Endothelial cell (in vitro differentiated cells): ENCODE data around the gene SMPDL3B. TPM values are rescaled to one million over a fixed set of nuclear protein-coding genes. Genes with fewer than 3 reads are reported as not detected.

Experiments
- DNase-seq: peaks from one replicate; pipeline ENCODE4 v3.0.0; 2021; ENCODE audit warnings: low spot score
- H3K27ac Mint-ChIP-seq: one replicate; pipeline ENCODE4 v1.8.0; 2021; ENCODE audit warnings: mixed read lengths, inconsistent platforms; ENCODE audit not compliant: unreplicated experiment
- H3K27me3 Mint-ChIP-seq: one replicate; pipeline ENCODE4 v1.8.0; 2021; ENCODE audit warnings: mild to moderate bottlenecking, moderate library complexity, mixed read lengths, inconsistent platforms; ENCODE audit not compliant: unreplicated experiment
- H3K36me3 Mint-ChIP-seq: one replicate; pipeline ENCODE4 v1.8.0; 2021; ENCODE audit warnings: mild to moderate bottlenecking, low read depth, mixed read lengths, inconsistent platforms; ENCODE audit not compliant: unreplicated experiment
- H3K4me1 Mint-ChIP-seq: one replicate; pipeline ENCODE4 v1.8.0; 2021; ENCODE audit warnings: mild to moderate bottlenecking, mixed read lengths, inconsistent platforms; ENCODE audit not compliant: unreplicated experiment
- H3K4me3 Mint-ChIP-seq: one replicate; pipeline ENCODE4 v1.8.0; 2021; ENCODE audit warnings: mild to moderate bottlenecking, mixed read lengths, inconsistent platforms; ENCODE audit not compliant: unreplicated experiment
- H3K9me3 Mint-ChIP-seq: one replicate; pipeline ENCODE4 v1.8.0; 2021; ENCODE audit warnings: mixed read lengths, inconsistent platforms; ENCODE audit not compliant: unreplicated experiment
- CTCF ChIP-seq: fragments of 200-600 bp; sonication (generic); IDR thresholded peaks from one replicate; pipeline ENCODE4 v1.5.0; 2021; ENCODE audit warnings: antibody characterized with exemption; ENCODE audit not compliant: unreplicated experiment
- total RNA-seq: library from RNA; stranded (reverse); fragmentation: NEBNext Ultra II Directional; extraction: Animal tissue kit (Norgen Biotek cat#: 25700); gene quantifications from one replicate; pipeline ENCODE4 v1.2.1, GENCODE V29; 2021; ENCODE audit not compliant: unreplicated experiment

Gene SMPDL3B
- total RNA-seq, 1 donor from 2014 or later, result 3.3 TPM

- no peak overlapping the region for H3K4me3 Mint-ChIP-seq
These were observed 37.3 kb downstream of the SMPDL3B start for GRCh38 chr1:27972141-27972540.

GRCh38 chr1:27973771-27974416 is 39.1 kb downstream of the SMPDL3B start:
- no peaks in the 10 kb centered on the region for H3K27me3 Mint-ChIP-seq
- no peak for DNase-seq
- H3K4me3 Mint-ChIP-seq, result no peak overlapping the region
- H3K36me3 Mint-ChIP-seq, result peaks cover 4% of the 10 kb centered on the region
- no peaks in the 10 kb centered on the region for H3K4me1 Mint-ChIP-seq
- H3K27ac Mint-ChIP-seq, result peak overlapping the region; percentile 24
- no peaks in the 10 kb centered on the region for H3K9me3 Mint-ChIP-seq
- no peak for TF ChIP-seq CTCF

More at GRCh38 chr1:27972141-27972540, 37.3 kb downstream of the SMPDL3B start:
- no peaks in the 10 kb centered on the region for H3K27me3 Mint-ChIP-seq
- no peak for TF ChIP-seq CTCF
- H3K36me3 Mint-ChIP-seq, result peaks cover 19% of the 10 kb centered on the region
- H3K9me3 Mint-ChIP-seq, result no peaks in the 10 kb centered on the region
- no peak overlapping the region for H3K27ac Mint-ChIP-seq
- no peaks in the 10 kb centered on the region for H3K4me1 Mint-ChIP-seq
- DNase-seq, result no peak

GRCh38 chr1:27974417-27974781 is 39.6 kb downstream of the SMPDL3B start:
- Mint-ChIP-seq H3K36me3 (peaks cover 4% of the 10 kb centered on the region), H3K4me1 (no peaks in the 10 kb centered on the region), H3K9me3 (no peaks in the 10 kb centered on the region), H3K4me3 (no peak overlapping the region), H3K27ac (no peak overlapping the region), H3K27me3 (no peaks in the 10 kb centered on the region)
- TF ChIP-seq CTCF, result no peak
- DNase-seq, result no peak

- H3K4me1 Mint-ChIP-seq, result no peaks in the 10 kb centered on the region
- H3K27ac Mint-ChIP-seq, result no peak overlapping the region
- H3K4me3 Mint-ChIP-seq, result no peak overlapping the region
- peak; percentile 33 for TF ChIP-seq CTCF
- H3K36me3 Mint-ChIP-seq, result peaks cover 4% of the 10 kb centered on the region
- no peaks in the 10 kb centered on the region for H3K27me3 Mint-ChIP-seq
- DNase-seq, result no peak
- no peaks in the 10 kb centered on the region for H3K9me3 Mint-ChIP-seq
These were observed 44.5 kb downstream of the SMPDL3B start for GRCh38 chr1:27979151-27979858.

GRCh38 chr1:27979859-27980201 is 45.0 kb downstream of the SMPDL3B start:
- Mint-ChIP-seq H3K4me3 (no peak overlapping the region), H3K27ac (no peak overlapping the region), H3K4me1 (no peaks in the 10 kb centered on the region), H3K27me3 (no peaks in the 10 kb centered on the region), H3K9me3 (no peaks in the 10 kb centered on the region), H3K36me3 (peaks cover 4% of the 10 kb centered on the region)
- TF ChIP-seq CTCF, result no peak
- no peak for DNase-seq
